Glutamatergic neuron (in vitro differentiated cells): Measurements from ENCODE around the gene SETX. TPM values are rescaled to one million over a fixed set of nuclear protein-coding genes. Genes with fewer than 3 reads are reported as not detected.
"Not testable (repeated sequence)": the region's sequence is repeated elsewhere in the genome, so short reads cannot be mapped to it uniquely, and the experiment has no call there.

Experiments
- DNase-seq: peaks from one replicate; pipeline ENCODE4 v3.0.0; 2022
- H3K27ac Mint-ChIP-seq: one replicate; pipeline ENCODE4 v1.8.0; 2020; ENCODE audit warnings: mild to moderate bottlenecking, mixed read lengths, inconsistent platforms; ENCODE audit not compliant: unreplicated experiment
- H3K27me3 Mint-ChIP-seq: one replicate; pipeline ENCODE4 v1.8.0; 2020; ENCODE audit warnings: mild to moderate bottlenecking, moderate library complexity, mixed read lengths, inconsistent platforms; ENCODE audit not compliant: unreplicated experiment
- H3K36me3 Mint-ChIP-seq: one replicate; pipeline ENCODE4 v1.8.0; 2020; ENCODE audit warnings: mild to moderate bottlenecking, mixed read lengths, inconsistent platforms; ENCODE audit not compliant: unreplicated experiment
- H3K4me1 Mint-ChIP-seq: one replicate; pipeline ENCODE4 v1.8.0; 2020; ENCODE audit warnings: mild to moderate bottlenecking, low read depth, mixed read lengths, inconsistent platforms; ENCODE audit not compliant: unreplicated experiment
- H3K4me3 Mint-ChIP-seq: one replicate; pipeline ENCODE4 v1.8.0; 2020; ENCODE audit warnings: mild to moderate bottlenecking, mixed read lengths, inconsistent platforms; ENCODE audit not compliant: unreplicated experiment
- H3K9me3 Mint-ChIP-seq: one replicate; pipeline ENCODE4 v1.8.0; 2020; ENCODE audit warnings: mild to moderate bottlenecking, moderate library complexity, mixed read lengths, inconsistent platforms; ENCODE audit not compliant: unreplicated experiment
- CTCF ChIP-seq: fragments of 200-600 bp; sonication (generic); IDR thresholded peaks from one replicate; pipeline ENCODE4 v1.5.0; 2021; ENCODE audit not compliant: partially characterized antibody, unreplicated experiment
- total RNA-seq: library from RNA; stranded (reverse); fragmentation: NEBNext Ultra II Directional; extraction: Animal tissue kit (Norgen Biotek cat#: 25700); gene quantifications from one replicate; pipeline ENCODE4 v1.2.1, GENCODE V29; 2021; ENCODE audit not compliant: unreplicated experiment

Gene SETX
- total RNA-seq, 1 donor from 2014 or later = 48.4 TPM

GRCh38 chr9:132381966-132382541 is 27.3 kb upstream of the SETX start:
- no peak for DNase-seq
- Mint-ChIP-seq H3K27ac (no peak overlapping the region), H3K4me3 (no peak overlapping the region), H3K27me3 (peaks cover 1% of the 10 kb centered on the region), H3K4me1 (no peaks in the 10 kb centered on the region), H3K9me3 (no peaks in the 10 kb centered on the region), H3K36me3 (no peaks in the 10 kb centered on the region)
- TF ChIP-seq CTCF = no peak

GRCh38 chr9:132378416-132378815 is 23.6 kb upstream of the SETX start:
- not testable (repeated sequence) for DNase-seq, H3K36me3 Mint-ChIP-seq, H3K9me3 Mint-ChIP-seq, H3K4me3 Mint-ChIP-seq, H3K27me3 Mint-ChIP-seq, H3K27ac Mint-ChIP-seq, H3K4me1 Mint-ChIP-seq

- H3K4me1 Mint-ChIP-seq, H3K9me3 Mint-ChIP-seq, H3K27me3 Mint-ChIP-seq, H3K27ac Mint-ChIP-seq, H3K36me3 Mint-ChIP-seq, H3K4me3 Mint-ChIP-seq, DNase-seq: not testable (repeated sequence)
Observed at GRCh38 chr9:132377769-132378168, 23.0 kb upstream of the SETX start.

GRCh38 chr9:132372177-132373095 is 17.6 kb upstream of the SETX start:
- no peak for TF ChIP-seq CTCF
- no peak for DNase-seq
- H3K4me1 Mint-ChIP-seq = no peaks in the 10 kb centered on the region
- H3K4me3 Mint-ChIP-seq = peak overlapping the region; percentile 54
- no peak overlapping the region for H3K27ac Mint-ChIP-seq
- no peaks in the 10 kb centered on the region for H3K9me3 Mint-ChIP-seq
- no peaks in the 10 kb centered on the region for H3K27me3 Mint-ChIP-seq
- H3K36me3 Mint-ChIP-seq = no peaks in the 10 kb centered on the region

GRCh38 chr9:132370592-132370991 is 15.8 kb upstream of the SETX start:
- Mint-ChIP-seq H3K27ac (no peak overlapping the region), H3K27me3 (no peaks in the 10 kb centered on the region), H3K4me1 (no peaks in the 10 kb centered on the region), H3K4me3 (no peak overlapping the region), H3K36me3 (no peaks in the 10 kb centered on the region), H3K9me3 (no peaks in the 10 kb centered on the region)
- no peak for DNase-seq
- TF ChIP-seq CTCF = no peak

- no peak overlapping the region for H3K27ac Mint-ChIP-seq
- TF ChIP-seq CTCF = no peak
Observed at GRCh38 chr9:132369421-132369820, 14.6 kb upstream of the SETX start.

More at GRCh38 chr9:132369421-132369820, 14.6 kb upstream of the SETX start:
- Mint-ChIP-seq H3K4me1 (no peaks in the 10 kb centered on the region), H3K9me3 (no peaks in the 10 kb centered on the region), H3K27me3 (no peaks in the 10 kb centered on the region), H3K4me3 (no peak overlapping the region), H3K36me3 (no peaks in the 10 kb centered on the region)
- no peak for DNase-seq
